Stimulated activated naive CD4-positive, alpha-beta T cell treated with Interleukin-2 at 50 U/mL for 16 hours (primary cell): ENCODE data around the gene ITGAV.
A peak's percentile ranks its signal among the peaks of the same experiment; 100 is the strongest.

Experiments used
- DNase-seq: peaks from one replicate; lab custom pipeline; 2025; lab: John Stamatoyannopoulos, UW

The ITGAV gene

GRCh38 chr2:186575302-186575701, 14.6 kb upstream of the ITGAV start:
- DNase-seq: no peak

- no peak for DNase-seq
These were observed 14.0 kb upstream of the ITGAV start for GRCh38 chr2:186575856-186576255.

DNA sequence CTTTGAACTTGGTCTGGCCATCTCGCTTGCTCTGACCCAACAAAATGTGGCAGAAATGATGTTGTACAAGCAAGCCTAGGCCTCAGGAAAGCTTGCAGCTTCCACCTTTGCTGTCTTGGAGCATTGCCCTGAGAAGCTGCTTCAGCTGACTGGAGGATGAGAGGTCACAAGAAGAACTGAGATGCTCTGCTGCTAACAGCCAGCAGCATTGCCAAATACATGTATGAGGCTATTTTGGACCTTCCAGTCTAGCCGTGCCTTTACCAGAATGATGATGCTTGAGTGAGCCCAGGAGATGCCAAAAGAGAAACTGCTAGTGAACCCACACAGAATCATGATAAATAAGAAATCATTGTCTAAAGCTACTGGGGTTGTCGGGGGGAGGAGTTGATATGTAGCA, 13.2 kb upstream of the ITGAV start:
- DNase-seq: no peak

DNA sequence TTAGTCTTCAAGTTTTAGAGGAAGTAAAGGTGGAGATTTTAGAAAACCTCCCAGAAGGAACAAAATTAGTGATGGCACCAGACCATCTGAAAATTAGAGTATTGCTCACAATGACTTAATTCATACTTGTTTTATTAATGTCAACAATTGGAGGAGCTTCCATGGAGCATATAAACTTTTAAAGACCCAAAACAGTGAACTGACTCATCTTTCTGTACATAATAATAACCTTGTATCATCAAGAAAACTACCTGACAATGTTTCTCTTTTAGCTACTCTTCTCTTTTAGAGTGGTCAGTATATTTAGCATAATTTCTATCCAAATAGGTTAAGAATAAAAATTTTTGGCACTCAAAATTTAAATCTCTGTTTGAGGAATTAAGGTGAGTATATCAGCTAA, 7.2 kb upstream of the ITGAV start:
- no peak for DNase-seq

DNA sequence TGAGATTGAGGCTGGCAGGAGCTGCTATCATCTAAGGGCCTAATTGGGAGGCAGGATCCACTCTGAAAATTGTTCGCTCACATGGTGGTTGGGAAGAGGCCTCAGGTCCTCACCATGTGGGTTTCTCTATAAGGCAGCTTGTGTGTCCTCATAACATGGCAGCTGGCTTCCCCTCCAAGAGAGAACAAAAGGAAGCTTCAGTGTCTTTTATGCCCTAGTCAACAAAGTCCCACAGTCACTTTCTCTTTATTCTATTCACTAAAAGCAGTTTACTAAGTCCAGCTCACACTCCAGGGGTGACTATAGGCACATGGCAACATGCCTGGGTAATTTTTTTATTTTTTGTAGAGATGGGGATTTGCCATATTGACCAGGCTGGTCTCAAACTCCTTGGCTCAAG, 5.8 kb upstream of the ITGAV start:
- DNase-seq: no peak

GRCh38 chr2:186588421-186588820, 1.4 kb upstream of the ITGAV start:
- no peak for DNase-seq

GRCh38 chr2:186588940-186589611, 780 bp upstream of the ITGAV start:
- no peak for DNase-seq

- DNase-seq: no peak
These were observed 498 bp downstream of the ITGAV start for GRCh38 chr2:186590350-186590758.

DNA sequence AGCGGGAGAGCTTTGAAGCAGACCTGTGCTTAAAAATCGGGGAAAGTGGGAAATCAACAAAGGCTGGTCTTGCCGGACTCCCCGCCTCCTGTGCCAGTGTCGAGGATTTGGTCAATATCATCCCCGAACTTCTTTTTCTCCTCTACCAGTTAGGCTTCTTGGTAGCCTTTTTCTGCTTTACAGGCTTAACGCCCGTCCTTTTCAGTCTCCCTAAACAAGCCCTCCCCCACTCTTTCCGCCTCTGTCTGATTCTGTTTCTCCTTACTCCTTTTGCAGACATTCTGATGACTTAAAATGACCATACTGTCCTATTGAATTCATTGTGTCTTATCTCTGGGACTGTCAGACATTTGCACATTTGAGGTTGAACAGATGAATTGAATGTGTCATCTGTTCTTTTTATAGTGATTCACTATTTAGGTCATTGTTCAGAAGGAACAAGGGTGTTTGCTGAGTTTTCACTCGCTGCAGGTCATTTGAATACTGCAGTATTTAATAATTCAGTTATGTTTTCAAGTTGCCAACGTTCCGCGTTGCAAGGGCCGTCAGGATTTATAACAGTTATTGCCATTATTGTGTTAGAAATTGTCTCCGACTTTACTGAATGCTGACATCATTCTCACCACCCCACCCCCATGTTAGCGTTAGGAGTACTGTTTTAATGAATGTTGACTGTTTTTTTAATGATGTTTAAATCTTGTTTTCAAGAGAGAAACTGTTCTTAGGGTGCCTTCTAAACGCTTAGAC, 1.1 kb downstream of the ITGAV start:
- DNase-seq: peak; percentile 1

GRCh38 chr2:186591506-186591890, 1.6 kb downstream of the ITGAV start:
- no peak for DNase-seq

DNA sequence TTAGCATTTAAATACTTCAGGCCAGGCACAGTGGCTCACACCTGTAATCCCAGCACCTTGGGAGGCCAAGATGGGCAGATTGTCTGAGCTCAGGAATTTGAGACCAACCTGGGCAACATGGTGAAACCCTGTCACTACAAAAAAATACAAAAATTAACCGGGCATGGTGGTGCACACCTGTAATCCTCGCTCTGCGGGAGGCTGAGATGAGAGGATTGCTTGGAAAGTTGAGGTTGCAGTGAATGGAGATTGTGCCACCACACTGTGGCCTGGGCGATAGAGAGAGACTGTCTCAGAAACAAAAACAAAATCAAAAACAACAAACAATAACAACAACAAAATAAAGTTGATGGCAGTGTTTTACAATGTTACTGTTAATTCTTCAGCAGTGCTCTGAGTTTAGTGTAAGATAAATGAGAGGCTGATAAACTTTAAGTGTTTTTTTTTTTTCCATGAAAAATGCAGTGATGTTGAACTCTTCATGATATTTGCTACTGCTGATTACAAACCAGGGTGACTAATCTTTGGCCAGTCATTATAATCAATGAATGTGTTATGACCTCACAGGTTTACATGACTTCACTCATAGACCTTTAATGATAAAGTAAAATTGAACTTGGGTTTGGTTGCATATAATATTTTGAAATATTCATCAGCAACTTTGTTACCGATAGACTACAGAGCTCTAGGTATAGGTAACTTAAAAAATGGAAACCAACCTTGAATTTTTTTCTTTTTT, 2.5 kb downstream of the ITGAV start:
- DNase-seq: no peak

- no peak for DNase-seq
These were observed 3.7 kb downstream of the ITGAV start for GRCh38 chr2:186593523-186593922.

- no peak for DNase-seq
These were observed 4.3 kb downstream of the ITGAV start for GRCh38 chr2:186594001-186594722.

DNA sequence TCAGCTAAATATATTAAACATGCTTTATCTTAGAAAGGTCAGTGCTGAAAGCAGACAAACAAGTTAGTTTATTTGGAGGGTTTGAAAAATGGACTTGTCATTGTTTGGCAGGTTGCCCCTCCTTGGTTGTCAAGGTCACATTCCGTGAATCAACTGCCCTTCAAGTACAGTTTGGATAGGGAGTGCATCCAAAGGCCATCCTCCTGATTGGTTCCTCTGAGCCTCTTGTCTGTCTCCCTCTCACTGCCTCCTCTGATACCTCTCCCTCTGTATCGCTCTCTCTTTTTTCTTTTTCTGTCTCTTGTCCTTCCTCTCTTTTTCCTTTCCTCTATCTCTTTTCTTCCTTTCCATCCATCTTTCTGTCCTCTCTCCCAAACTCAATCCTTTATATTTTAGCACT, 5.4 kb downstream of the ITGAV start:
- DNase-seq: no peak

- DNase-seq: no peak
These were observed 9.4 kb downstream of the ITGAV start for GRCh38 chr2:186599186-186599778.

- no peak for DNase-seq
These were observed 13.4 kb downstream of the ITGAV start for GRCh38 chr2:186603286-186603685.

DNA sequence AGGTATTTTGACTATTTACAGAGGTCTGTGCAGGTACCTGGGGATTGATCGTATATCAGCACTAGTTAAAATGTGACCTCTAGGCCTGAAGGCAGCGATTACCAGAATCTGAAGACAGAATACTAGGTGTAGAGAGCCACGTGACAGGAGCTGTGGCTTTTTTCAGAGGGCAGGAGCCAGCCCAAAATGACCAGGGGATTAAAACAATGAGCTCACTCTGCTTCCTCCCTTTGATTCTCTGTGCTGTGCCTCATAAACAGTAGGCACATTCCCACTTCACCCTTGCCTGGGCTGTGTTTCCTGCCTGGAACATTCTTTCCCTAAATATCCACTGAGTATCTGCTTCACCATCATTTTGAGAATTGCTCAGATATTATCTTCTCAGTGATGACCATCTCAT, 15.2 kb downstream of the ITGAV start:
- no peak for DNase-seq

- no peak for DNase-seq
These were observed 17.9 kb downstream of the ITGAV start for GRCh38 chr2:186607660-186608324.

GRCh38 chr2:186610785-186611184, 20.9 kb downstream of the ITGAV start:
- DNase-seq: no peak

DNA sequence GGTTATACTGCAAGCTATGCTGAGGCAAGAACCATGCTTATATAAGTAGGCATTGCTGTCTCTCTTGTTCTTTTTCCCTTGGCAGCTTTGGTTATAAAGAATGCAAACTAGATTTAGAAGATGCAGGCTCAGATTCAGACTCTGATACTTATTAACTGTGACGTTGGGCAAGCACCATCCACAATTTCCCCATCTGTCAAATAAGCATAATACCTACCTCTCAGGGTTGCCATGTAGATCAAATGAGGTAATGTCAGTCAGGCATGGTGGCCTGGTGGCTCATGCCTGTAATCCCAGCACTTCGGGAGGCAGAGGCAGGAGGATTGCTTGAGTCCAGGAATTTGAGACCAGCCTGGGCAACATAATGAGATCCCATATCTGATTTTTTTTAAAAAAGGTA, 21.7 kb downstream of the ITGAV start:
- no peak for DNase-seq

GRCh38 chr2:186612026-186612425, 22.2 kb downstream of the ITGAV start:
- DNase-seq: no peak
